Limb (tissue), 2 donors: ENCODE data around the gene ARF4.
"Not testable (repeated sequence)": the region's sequence is repeated elsewhere in the genome, so short reads cannot be mapped to it uniquely, and the experiment has no call there.

Experiments
- DNase-seq, 2 donors: peaks; one replicate each; pipeline ENCODE4 v3.0.0-alpha.2; 2016; ENCODE audit errors: extremely low spot score in 2 of 2

Gene ARF4

GRCh38 chr3:57597127-57597923 lies at the start of gene ARF4:
TSS of gene ARF4 (minus strand) at chr3:57597344. CDS start at chr3:57597140, 204 bp downstream.
- DNase-seq: peak; percentile 99 to 100

DNA sequence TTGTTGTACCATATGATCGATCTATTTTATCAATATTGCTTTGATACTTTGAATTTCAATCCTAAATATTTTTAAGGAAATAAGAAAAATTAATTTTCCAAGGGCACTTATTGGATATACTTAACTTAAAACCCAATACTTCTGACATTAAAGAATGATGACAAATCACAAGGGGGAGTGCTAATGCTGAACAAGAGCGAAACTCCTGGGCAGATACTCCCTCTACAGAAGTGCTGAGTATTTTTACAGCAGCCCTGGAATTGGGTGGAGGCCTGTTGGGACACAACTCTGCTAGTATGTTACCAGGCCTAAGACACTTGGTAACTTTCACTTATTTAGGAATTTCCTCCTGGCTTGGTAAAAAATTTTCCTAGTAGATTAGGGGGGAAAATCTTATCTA lies 49.6 kb upstream of the ARF4 start:
- peak in 1 of 2 donors; percentile 4 for DNase-seq

- no peak for DNase-seq
Measured at GRCh38 chr3:57644740-57645139, 47.6 kb upstream of the ARF4 start.

DNA sequence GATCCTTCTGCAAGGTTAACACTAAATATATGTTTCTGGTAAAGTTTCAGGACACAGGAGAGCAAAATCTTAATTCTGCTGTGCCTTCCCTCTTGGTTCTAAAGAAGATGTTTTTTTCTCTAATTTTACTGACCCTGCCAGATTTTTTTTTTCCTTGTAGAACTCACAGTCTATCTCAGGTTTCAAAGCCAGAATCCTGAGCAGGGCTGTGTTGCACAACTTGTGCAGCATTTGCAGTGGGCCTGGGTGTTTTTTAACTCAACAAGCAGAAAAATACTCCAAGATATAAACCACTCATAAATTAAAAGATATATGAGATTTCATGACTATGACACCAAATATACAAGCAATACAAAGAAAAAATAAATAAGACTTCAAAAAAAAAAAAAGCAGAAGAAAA lies 40.2 kb upstream of the ARF4 start:
- no peak for DNase-seq

- not testable (repeated sequence) for DNase-seq
Measured at GRCh38 chr3:57634259-57634658, 37.1 kb upstream of the ARF4 start.

- DNase-seq: no peak
Measured at GRCh38 chr3:57627976-57628375, 30.8 kb upstream of the ARF4 start.

DNA sequence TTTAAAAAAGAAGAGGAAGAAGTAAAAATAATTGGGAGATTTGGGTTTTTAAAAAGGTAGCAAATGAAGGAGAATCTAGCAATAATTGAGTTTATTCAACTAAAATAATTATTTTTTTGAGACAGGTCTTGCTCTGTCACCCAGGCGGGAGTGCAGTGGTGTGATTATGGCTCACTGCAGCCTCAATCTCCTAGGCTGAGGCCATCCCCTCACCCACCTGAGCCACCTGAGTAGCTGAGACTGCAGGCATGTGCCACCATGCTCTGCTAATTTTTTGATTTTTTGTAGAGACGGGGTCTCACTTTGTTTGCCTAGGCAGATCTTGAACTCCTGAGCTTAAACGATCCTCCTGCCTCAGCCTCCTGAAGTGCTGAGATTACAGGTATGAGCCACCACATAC lies 27.7 kb upstream of the ARF4 start:
- no peak for DNase-seq

GRCh38 chr3:57622362-57622761 lies 25.2 kb upstream of the ARF4 start:
- DNase-seq: no peak

GRCh38 chr3:57617739-57618138 lies 20.6 kb upstream of the ARF4 start:
- DNase-seq: no peak

DNA sequence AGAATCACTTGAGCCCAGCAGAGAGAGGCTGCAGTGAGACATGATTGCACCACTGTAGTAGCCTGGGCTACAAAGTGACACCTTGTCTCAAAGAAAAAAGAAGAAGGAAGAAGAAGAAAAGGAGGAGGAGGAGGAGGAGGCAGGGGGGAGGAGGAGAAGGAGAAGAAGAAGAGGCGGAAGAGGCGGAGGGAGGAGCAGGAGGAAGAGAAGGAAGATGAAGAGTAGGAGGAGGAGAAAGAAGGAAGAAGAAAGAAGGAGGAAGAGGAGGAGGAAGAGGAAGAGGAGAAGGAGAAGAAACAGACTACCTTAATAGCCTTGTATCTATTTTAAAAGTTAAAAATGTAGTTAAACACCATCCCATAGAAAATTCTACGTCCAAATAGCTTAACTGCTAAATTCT lies 19.1 kb upstream of the ARF4 start:
- DNase-seq: no peak

DNA sequence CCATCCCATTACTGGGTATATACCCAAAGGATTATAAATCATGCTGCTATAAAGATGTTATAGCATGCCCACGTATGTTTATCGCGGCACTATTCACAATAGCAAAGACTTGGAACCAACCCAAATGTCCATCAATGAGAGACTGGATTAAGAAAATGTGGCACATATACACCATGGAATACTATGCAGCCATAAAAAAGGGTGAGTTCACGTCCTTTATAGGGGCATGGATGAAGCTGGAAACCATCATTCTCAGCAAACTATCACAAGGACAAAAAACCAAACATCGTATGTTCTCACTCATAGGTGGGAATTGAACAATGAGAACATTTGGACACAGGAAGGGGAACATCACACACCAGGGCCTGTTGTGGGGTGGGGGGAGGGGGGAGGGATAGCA lies 14.7 kb upstream of the ARF4 start:
- DNase-seq: not testable (repeated sequence)

- no peak for DNase-seq
Measured at GRCh38 chr3:57605683-57606082, 8.5 kb upstream of the ARF4 start.

GRCh38 chr3:57604971-57605370 lies 7.8 kb upstream of the ARF4 start:
- DNase-seq: no peak

- DNase-seq: no peak
Measured at GRCh38 chr3:57600195-57600594, 3.1 kb upstream of the ARF4 start.

- no peak for DNase-seq
Measured at GRCh38 chr3:57598765-57599360, 1.7 kb upstream of the ARF4 start.

DNA sequence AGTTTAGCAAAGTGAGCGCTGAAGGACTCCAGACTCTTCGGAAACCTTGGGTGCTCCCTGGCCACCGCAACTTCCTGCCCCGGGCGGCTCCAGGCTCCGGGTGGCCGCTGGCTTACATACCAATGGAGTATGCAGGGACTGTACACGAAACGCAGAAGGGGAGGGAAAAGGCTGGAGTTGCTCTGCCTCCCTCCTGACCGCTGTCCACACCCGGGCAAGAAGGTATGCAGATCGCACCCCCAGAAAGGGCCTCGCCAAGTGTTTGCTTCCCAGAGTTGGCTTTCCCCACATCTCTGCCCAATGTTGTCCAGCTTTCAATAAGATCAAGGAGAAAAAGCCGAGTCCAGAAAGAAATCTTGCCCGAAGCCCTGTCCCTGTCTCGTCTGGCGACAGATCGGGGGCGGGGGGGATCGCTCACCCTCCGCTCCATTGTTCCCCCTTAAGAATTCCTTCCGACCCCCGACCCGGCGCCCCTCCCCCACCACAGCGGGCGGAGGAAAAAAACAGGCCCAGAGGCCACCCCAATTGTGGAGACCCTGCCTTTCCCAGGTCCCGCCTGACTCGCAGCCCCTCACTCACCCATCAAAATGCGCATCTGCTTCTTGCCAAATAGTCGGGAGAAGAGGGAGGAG lies 533 bp downstream of the ARF4 start:
- peak; percentile 38 to 83 for DNase-seq

DNA sequence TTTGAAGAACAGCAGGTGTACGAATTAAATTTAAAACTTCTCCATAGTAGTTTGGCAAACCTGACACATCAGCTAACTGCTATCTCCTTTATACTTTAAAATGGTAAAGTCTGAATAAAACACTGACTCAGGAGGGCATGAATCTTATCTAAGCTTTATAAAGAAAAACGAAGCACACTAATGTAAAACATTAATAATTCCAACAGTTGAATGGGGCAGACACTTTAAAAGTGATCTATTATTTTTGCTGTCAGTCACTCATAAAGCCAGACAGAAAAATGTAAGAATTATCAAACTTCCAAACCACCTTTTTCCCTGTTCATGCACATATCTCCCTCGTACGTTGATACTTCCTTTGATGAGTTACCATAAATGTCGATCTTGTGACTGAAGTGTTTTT lies 2.6 kb downstream of the ARF4 start:
- no peak for DNase-seq

DNA sequence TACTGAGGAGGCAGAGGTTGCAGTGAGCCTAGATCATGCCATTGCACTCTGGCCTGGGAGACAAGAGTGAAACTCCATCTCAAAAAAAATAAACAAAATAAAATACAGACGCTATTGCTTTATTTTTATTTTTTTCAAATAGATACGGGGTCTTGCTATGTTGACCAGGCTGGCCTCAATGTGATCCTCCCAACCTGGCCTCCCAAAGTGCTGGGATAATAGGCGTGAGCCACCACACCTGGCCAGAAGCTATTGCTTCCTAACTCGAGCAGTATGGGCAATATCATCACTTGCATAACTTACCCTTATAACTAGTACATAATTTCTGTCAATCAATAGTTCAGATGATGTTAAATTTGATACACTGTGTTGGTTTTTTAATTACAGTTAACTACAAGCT lies 3.0 kb downstream of the ARF4 start:
- DNase-seq: no peak

- no peak for DNase-seq
Measured at GRCh38 chr3:57592306-57592705, 4.8 kb downstream of the ARF4 start.

DNA sequence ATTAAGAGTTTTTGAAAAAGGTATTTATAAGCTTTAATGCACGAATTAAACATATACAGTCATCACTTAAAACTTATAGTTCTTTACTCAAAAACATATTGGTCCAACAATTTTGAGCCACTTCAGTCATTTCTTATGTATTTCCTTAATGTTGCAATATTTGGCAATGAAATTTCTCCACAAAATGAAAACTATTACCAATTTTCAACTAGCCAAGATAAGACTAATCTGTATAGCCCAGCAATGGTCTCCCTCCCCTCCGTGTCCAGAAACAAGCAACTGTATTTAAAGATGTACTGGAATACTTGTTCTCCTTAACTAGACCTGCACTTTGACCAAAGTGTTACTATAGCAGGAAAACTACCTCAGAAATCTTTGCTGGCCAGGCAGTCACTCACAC lies 9.2 kb downstream of the ARF4 start:
- no peak for DNase-seq

- DNase-seq: no peak
Measured at GRCh38 chr3:57586778-57587177, 10.4 kb downstream of the ARF4 start.

DNA sequence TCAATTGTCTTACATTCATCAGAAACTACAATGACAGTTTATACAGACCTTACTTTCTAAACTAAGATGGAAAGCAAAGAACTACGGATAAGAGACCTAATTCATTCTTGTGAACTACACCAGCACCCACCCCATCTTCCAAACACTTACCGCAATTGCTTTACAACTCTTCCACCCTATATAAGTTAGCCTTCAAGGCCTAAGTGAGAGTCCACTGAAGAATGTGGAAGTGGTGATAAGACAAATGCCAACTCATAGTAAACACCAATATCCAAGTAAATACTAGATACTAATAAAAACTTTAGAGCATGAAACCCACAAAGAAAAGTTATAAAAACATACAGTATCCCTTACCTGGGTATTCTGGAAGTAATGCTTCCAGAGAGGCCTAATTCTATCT lies 13.6 kb downstream of the ARF4 start:
- DNase-seq: no peak
